Fibroblast of skin of back (primary cell): ENCODE measurements around the gene BCORL1. TPM values are rescaled to one million over a fixed set of nuclear protein-coding genes. Genes with fewer than 3 reads are reported as not detected.
A peak's percentile ranks its signal among the peaks of the same experiment; 100 is the strongest.

Source experiments
- DNase-seq: peaks from one replicate; pipeline ENCODE4 v3.0.0-alpha.2; 2013
- polyA plus RNA-seq, 2 experiments: library from polyadenylated mRNA; unstranded; fragments of 120-200 nt; gene quantifications; one replicate each; pipeline ENCODE4 v1.2.1, GENCODE V29; 2013; ENCODE audit not compliant: insufficient read length in 2 of 2

BCORL1 gene
- 10.6 TPM for polyA plus RNA-seq (2013, experiment 1 of 2; ENCODE audit: insufficient read length)
- polyA plus RNA-seq (2013, experiment 2 of 2; ENCODE audit: insufficient read length), result 8.9 TPM

GRCh38 chrX:129982300-129983251, at the start of gene BCORL1:
TSS of gene BCORL1 (plus strand) at chrX:129982635. CDS start at chrX:130005232, 22,597 bp downstream.
- DNase-seq, result peak; percentile 93

- peak; percentile 17 for DNase-seq
Observed at GRCh38 chrX:129932821-129933321, 49.6 kb upstream of the BCORL1 start.

- no peak for DNase-seq
Observed at GRCh38 chrX:129933700-129934099, 48.7 kb upstream of the BCORL1 start.

GRCh38 chrX:129934461-129934860, 48.0 kb upstream of the BCORL1 start:
- no peak for DNase-seq

- DNase-seq, result no peak
Observed at GRCh38 chrX:129934952-129935351, 47.5 kb upstream of the BCORL1 start.

GRCh38 chrX:129938081-129938480, 44.4 kb upstream of the BCORL1 start:
- no peak for DNase-seq

GRCh38 chrX:129939986-129940385, 42.4 kb upstream of the BCORL1 start:
- no peak for DNase-seq

- no peak for DNase-seq
Observed at GRCh38 chrX:129940721-129941120, 41.7 kb upstream of the BCORL1 start.

GRCh38 chrX:129945131-129945530, 37.3 kb upstream of the BCORL1 start:
- DNase-seq, result peak; percentile 39

- no peak for DNase-seq
Observed at GRCh38 chrX:129953334-129953648, 29.1 kb upstream of the BCORL1 start.

GRCh38 chrX:129953881-129954280, 28.6 kb upstream of the BCORL1 start:
- no peak for DNase-seq

GRCh38 chrX:129954804-129955203, 27.6 kb upstream of the BCORL1 start:
- DNase-seq, result no peak

- no peak for DNase-seq
Observed at GRCh38 chrX:129955682-129956081, 26.8 kb upstream of the BCORL1 start.

GRCh38 chrX:129956145-129956544, 26.3 kb upstream of the BCORL1 start:
- no peak for DNase-seq

GRCh38 chrX:129956765-129957164, 25.7 kb upstream of the BCORL1 start:
- DNase-seq, result no peak

- DNase-seq, result peak; percentile 53
Observed at GRCh38 chrX:129957241-129958082, 25.0 kb upstream of the BCORL1 start.

- DNase-seq, result no peak
Observed at GRCh38 chrX:129958083-129958465, 24.4 kb upstream of the BCORL1 start.

- DNase-seq, result no peak
Observed at GRCh38 chrX:129958814-129959492, 23.5 kb upstream of the BCORL1 start.

- DNase-seq, result peak; percentile 34
Observed at GRCh38 chrX:129959493-129959832, 23.0 kb upstream of the BCORL1 start.

- DNase-seq, result peak; percentile 30
Observed at GRCh38 chrX:129961180-129962083, 21.0 kb upstream of the BCORL1 start.

- no peak for DNase-seq
Observed at GRCh38 chrX:129963729-129964128, 18.7 kb upstream of the BCORL1 start.

GRCh38 chrX:129965166-129965565, 17.3 kb upstream of the BCORL1 start:
- DNase-seq, result no peak
